Ishikawa (cell line): ENCODE results near the gene ADNP2.

ENCODE experiments used
- CEBPB ChIP-seq: IDR thresholded peaks from 2 replicates; pipeline ENCODE4 v1.6.1; 2012
- CREB1 ChIP-seq: IDR thresholded peaks from 2 replicates; pipeline ENCODE4 v1.6.1; 2012; ENCODE audit warnings: low read depth
- EGR1 ChIP-seq: IDR thresholded peaks from 2 replicates; pipeline ENCODE4 v1.6.1; 2012
- EP300 ChIP-seq: IDR thresholded peaks from 2 replicates; pipeline ENCODE4 v1.6.1; 2012; ENCODE audit warnings: borderline replicate concordance
- FOXM1 ChIP-seq: IDR thresholded peaks from 2 replicates; pipeline ENCODE4 v1.6.1; 2012; ENCODE audit warnings: low read depth, borderline replicate concordance
- NFIC ChIP-seq: IDR thresholded peaks from 2 replicates; pipeline ENCODE4 v1.6.1; 2012
- RAD21 ChIP-seq: IDR thresholded peaks from 2 replicates; pipeline ENCODE4 v1.6.1; 2012; ENCODE audit warnings: low read depth
- TAF1 ChIP-seq: IDR thresholded peaks from 2 replicates; pipeline ENCODE4 v1.6.1; 2012; ENCODE audit warnings: low read depth, mild to moderate bottlenecking
- TCF12 ChIP-seq: IDR thresholded peaks from 2 replicates; pipeline ENCODE4 v1.6.1; 2012; ENCODE audit warnings: low read depth
- TEAD4 ChIP-seq: IDR thresholded peaks from 2 replicates; pipeline ENCODE4 v1.6.1; 2012
- YY1 ChIP-seq: IDR thresholded peaks from 2 replicates; pipeline ENCODE4 v1.6.1; 2012; ENCODE audit warnings: low read depth
- ZBTB7A ChIP-seq: IDR thresholded peaks from 2 replicates; pipeline ENCODE4 v1.6.1; 2012; ENCODE audit warnings: low read depth
- TF ChIP-seq, protein P1 (sequence below): IDR thresholded peaks from 2 replicates; pipeline ENCODE4 v1.6.1; 2012
- TF ChIP-seq, protein P2 (sequence below): IDR thresholded peaks from 2 replicates; pipeline ENCODE4 v1.6.1; 2012
- TF ChIP-seq, protein P3 (sequence below): IDR thresholded peaks from 2 replicates; pipeline ENCODE4 v1.6.1; 2012; ENCODE audit warnings: low read depth, mild to moderate bottlenecking

The ADNP2 gene

DNA sequence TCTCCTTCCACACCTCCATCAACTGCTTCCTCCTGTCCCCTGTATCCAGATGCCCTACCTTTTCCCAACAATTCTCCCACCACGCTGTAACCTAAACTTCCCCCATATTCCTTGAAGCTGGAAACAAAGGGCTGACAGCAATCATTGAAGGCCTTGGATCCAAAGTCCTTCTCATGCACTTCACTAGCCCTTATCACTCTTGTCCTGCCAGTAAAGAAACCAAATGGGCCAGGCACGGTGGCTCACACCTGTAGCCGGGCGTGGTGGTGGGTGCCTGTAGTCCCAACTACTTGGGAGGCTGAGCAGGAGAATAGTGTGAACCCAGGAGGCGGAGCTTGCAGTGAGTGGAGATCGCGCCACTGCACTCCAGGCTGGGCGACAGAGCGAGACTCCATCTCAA is 11.9 kb upstream of the ADNP2 start:
- TF ChIP-seq, protein P1, sequence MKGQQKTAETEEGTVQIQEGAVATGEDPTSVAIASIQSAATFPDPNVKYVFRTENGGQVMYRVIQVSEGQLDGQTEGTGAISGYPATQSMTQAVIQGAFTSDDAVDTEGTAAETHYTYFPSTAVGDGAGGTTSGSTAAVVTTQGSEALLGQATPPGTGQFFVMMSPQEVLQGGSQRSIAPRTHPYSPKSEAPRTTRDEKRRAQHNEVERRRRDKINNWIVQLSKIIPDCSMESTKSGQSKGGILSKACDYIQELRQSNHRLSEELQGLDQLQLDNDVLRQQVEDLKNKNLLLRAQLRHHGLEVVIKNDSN: no peak
- TF ChIP-seq, protein P2, sequence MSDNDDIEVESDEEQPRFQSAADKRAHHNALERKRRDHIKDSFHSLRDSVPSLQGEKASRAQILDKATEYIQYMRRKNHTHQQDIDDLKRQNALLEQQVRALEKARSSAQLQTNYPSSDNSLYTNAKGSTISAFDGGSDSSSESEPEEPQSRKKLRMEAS: no peak
- TF ChIP-seq TAF1 (no peak), EP300 (no peak), TCF12 (no peak)
- TF ChIP-seq, protein P3, sequence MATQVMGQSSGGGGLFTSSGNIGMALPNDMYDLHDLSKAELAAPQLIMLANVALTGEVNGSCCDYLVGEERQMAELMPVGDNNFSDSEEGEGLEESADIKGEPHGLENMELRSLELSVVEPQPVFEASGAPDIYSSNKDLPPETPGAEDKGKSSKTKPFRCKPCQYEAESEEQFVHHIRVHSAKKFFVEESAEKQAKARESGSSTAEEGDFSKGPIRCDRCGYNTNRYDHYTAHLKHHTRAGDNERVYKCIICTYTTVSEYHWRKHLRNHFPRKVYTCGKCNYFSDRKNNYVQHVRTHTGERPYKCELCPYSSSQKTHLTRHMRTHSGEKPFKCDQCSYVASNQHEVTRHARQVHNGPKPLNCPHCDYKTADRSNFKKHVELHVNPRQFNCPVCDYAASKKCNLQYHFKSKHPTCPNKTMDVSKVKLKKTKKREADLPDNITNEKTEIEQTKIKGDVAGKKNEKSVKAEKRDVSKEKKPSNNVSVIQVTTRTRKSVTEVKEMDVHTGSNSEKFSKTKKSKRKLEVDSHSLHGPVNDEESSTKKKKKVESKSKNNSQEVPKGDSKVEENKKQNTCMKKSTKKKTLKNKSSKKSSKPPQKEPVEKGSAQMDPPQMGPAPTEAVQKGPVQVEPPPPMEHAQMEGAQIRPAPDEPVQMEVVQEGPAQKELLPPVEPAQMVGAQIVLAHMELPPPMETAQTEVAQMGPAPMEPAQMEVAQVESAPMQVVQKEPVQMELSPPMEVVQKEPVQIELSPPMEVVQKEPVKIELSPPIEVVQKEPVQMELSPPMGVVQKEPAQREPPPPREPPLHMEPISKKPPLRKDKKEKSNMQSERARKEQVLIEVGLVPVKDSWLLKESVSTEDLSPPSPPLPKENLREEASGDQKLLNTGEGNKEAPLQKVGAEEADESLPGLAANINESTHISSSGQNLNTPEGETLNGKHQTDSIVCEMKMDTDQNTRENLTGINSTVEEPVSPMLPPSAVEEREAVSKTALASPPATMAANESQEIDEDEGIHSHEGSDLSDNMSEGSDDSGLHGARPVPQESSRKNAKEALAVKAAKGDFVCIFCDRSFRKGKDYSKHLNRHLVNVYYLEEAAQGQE: no peak

DNA sequence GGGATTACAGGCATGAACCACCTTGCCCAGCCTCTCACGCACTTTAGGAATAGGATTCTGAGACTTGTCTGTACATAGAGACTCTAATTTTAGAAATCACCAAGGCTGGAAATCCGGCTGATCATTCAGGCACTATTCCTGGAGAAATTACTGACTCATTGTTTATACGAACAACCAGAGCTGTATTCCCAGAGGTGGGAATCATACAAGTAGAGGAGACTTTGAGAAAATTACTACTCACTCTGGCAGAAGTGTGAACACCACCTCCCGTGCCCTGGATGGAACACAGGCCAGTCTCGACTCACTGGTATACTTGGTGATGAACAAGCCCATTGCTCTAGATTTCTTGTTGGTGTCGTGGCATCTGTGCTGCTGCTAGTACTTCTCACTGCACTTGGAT is 5.8 kb upstream of the ADNP2 start:
- TF ChIP-seq ZBTB7A (no peak), EGR1 (no peak), TAF1 (no peak), TCF12 (no peak), TEAD4 (no peak), EP300 (no peak), NFIC (no peak), RAD21 (no peak), CREB1 (no peak)
- TF ChIP-seq, protein P3: no peak
- TF ChIP-seq, protein P2: no peak

DNA sequence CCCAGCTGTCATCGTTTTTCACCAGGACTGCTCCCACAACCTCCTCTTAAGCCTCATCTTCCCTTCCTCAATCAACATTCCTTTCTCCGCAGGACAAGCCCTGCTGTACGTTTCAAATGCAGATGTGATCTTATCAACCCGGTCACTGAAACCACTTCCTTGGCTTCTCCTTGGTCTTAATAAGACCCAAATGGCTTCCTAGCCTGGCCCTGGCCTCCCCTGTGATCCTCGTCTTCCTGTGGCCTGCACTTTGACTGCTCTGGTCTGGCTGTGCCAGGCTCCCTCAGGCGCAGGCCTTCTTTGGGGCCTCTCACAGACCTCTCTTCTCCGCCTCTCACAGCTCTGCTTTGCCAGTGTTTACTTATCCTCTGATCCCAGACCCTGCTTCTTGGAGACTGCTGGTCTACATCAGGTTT is 4.7 kb upstream of the ADNP2 start:
- TF ChIP-seq NFIC (no peak), EGR1 (no peak), TAF1 (no peak)

DNA sequence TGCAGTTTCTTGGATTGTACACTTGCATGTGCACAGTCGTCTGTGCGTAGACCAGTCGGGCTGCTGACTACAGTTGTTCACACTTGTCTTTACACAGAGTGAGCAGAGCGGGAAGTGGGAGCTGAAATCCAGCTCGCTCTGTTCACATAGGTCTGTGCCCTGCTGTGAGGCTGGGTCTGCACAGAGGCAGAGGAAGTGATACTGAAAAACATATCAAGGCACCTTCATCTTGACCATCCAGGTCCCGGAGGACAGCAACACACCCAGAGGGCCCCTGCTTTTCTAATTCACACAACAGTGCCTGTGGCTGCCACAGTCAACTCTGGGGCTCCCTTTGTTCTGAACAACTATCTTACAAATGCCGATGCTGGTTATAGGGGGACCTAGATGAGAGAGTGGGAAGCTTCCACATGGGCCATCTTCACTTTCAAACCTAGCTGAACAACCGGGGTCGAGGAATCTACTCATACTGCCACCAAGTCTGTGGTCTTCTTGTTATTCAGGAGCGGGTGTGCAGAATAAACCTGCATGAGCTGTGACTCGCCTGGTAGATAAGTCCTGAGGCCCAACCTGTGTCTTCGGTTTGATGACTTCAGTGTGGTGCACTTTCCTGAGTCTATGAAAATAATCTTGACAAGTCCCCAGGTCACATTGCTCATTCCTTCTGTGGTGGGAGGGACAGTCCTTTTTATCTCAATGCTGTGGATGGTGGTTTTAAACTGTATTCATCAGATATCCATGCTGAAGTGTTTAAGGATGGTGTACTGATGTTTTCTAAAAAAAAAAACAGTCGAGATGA is 3.5 kb upstream of the ADNP2 start:
- no peak for TF ChIP-seq NFIC
- no peak for TF ChIP-seq TAF1
- no peak for TF ChIP-seq TEAD4
- TF ChIP-seq, protein P1: no peak
- no peak for TF ChIP-seq ZBTB7A
- no peak for TF ChIP-seq FOXM1
- no peak for TF ChIP-seq CEBPB
- no peak for TF ChIP-seq RAD21
- no peak for TF ChIP-seq EGR1
- TF ChIP-seq TCF12: no peak
- TF ChIP-seq, protein P2: no peak
- no peak for TF ChIP-seq EP300
- TF ChIP-seq, protein P3: no peak
- TF ChIP-seq YY1: no peak
- no peak for TF ChIP-seq CREB1

DNA sequence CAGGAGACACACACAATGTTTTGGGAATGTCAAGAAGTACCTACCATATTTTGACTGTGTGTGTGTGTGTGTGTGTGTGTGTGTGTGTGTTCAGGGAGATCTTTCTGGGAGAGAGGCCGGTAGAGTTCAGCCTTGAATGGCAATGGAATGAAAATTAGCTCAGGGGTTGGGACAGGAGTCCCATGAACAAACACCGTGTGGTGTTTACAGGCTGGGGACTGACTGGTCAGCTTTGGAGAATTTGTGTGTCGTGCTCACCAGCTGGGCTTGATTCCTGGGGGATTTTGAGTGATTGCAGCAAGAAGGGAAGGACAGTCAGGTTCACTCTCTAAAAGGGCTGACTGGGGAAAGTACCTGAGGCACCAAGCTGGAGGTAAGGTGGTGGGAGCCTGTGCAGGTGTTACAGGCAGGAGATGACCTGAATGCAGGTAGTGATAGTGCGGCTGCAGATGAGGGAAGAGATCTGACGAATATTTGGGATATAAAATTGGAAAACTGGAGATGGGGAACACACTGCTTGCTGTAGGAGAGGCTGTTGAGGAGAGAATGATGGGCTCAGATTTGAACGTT is 2.5 kb upstream of the ADNP2 start:
- TF ChIP-seq TCF12: no peak
- TF ChIP-seq TAF1: no peak
- TF ChIP-seq, protein P2: no peak
- TF ChIP-seq CREB1: no peak
- TF ChIP-seq RAD21: no peak
- no peak for TF ChIP-seq NFIC
- TF ChIP-seq YY1: no peak
- TF ChIP-seq FOXM1: no peak
- TF ChIP-seq TEAD4: no peak
- TF ChIP-seq, protein P3: no peak
- no peak for TF ChIP-seq CEBPB
- no peak for TF ChIP-seq EP300
- TF ChIP-seq EGR1: no peak
- TF ChIP-seq, protein P1: no peak
